ENCODE data around the gene CAPN12.
A peak's percentile ranks its signal among the peaks of the same experiment; 100 is the strongest.

Gene CAPN12

GRCh38 chr19:38693380-38694223, 50.7 kb downstream of the CAPN12 start:
- DNase-seq, result no peak

- DNase-seq, result no peak
These were observed 51.6 kb downstream of the CAPN12 start for GRCh38 chr19:38692458-38693379.

GRCh38 chr19:38691938-38692457, 52.3 kb downstream of the CAPN12 start:
- no peak for DNase-seq

GRCh38 chr19:38690832-38691231, 53.4 kb downstream of the CAPN12 start:
- no peak for DNase-seq

GRCh38 chr19:38690146-38690545, 54.1 kb downstream of the CAPN12 start:
- no peak for DNase-seq

- DNase-seq, result no peak
These were observed 56.4 kb downstream of the CAPN12 start for GRCh38 chr19:38687837-38688378.

GRCh38 chr19:38686530-38686888, 57.8 kb downstream of the CAPN12 start:
- DNase-seq, result no peak

GRCh38 chr19:38685666-38686529, 58.4 kb downstream of the CAPN12 start:
- no peak for DNase-seq

GRCh38 chr19:38684862-38685665, 59.2 kb downstream of the CAPN12 start:
- no peak for DNase-seq

GRCh38 chr19:38684078-38684861, 60.0 kb downstream of the CAPN12 start:
- no peak for DNase-seq

- DNase-seq, result peak; percentile 21
These were observed 60.7 kb downstream of the CAPN12 start for GRCh38 chr19:38683393-38684077.

- no peak for DNase-seq
These were observed 61.3 kb downstream of the CAPN12 start for GRCh38 chr19:38682872-38683392.

- DNase-seq, result no peak
These were observed 61.9 kb downstream of the CAPN12 start for GRCh38 chr19:38682195-38682867.

Data from COR-L47 (cell line).